Ishikawa (cell line): ENCODE measurements around the gene RBKS.

Experiments used
- CEBPB ChIP-seq: IDR thresholded peaks from 2 replicates; pipeline ENCODE4 v1.6.1; 2012
- CREB1 ChIP-seq: IDR thresholded peaks from 2 replicates; pipeline ENCODE4 v1.6.1; 2012; ENCODE audit warnings: low read depth
- EGR1 ChIP-seq: IDR thresholded peaks from 2 replicates; pipeline ENCODE4 v1.6.1; 2012
- EP300 ChIP-seq: IDR thresholded peaks from 2 replicates; pipeline ENCODE4 v1.6.1; 2012; ENCODE audit warnings: borderline replicate concordance
- FOXM1 ChIP-seq: IDR thresholded peaks from 2 replicates; pipeline ENCODE4 v1.6.1; 2012; ENCODE audit warnings: low read depth, borderline replicate concordance
- NFIC ChIP-seq: IDR thresholded peaks from 2 replicates; pipeline ENCODE4 v1.6.1; 2012
- RAD21 ChIP-seq: IDR thresholded peaks from 2 replicates; pipeline ENCODE4 v1.6.1; 2012; ENCODE audit warnings: low read depth
- REST ChIP-seq: IDR thresholded peaks from 2 replicates; pipeline ENCODE4 v1.6.1; 2012; ENCODE audit warnings: low read depth, mild to moderate bottlenecking
- TAF1 ChIP-seq: IDR thresholded peaks from 2 replicates; pipeline ENCODE4 v1.6.1; 2012; ENCODE audit warnings: low read depth, mild to moderate bottlenecking
- TCF12 ChIP-seq: IDR thresholded peaks from 2 replicates; pipeline ENCODE4 v1.6.1; 2012; ENCODE audit warnings: low read depth
- TEAD4 ChIP-seq: IDR thresholded peaks from 2 replicates; pipeline ENCODE4 v1.6.1; 2012
- YY1 ChIP-seq: IDR thresholded peaks from 2 replicates; pipeline ENCODE4 v1.6.1; 2012; ENCODE audit warnings: low read depth
- ZBTB7A ChIP-seq: IDR thresholded peaks from 2 replicates; pipeline ENCODE4 v1.6.1; 2012; ENCODE audit warnings: low read depth
- TF ChIP-seq, protein P1 (sequence below): IDR thresholded peaks from 2 replicates; pipeline ENCODE4 v1.6.1; 2012
- TF ChIP-seq, protein P2 (sequence below): IDR thresholded peaks from 2 replicates; pipeline ENCODE4 v1.6.1; 2012

The RBKS gene

GRCh38 chr2:27830656-27831055 lies 59.5 kb downstream of the RBKS start:
- TF ChIP-seq TCF12 (no peak), FOXM1 (no peak)
- TF ChIP-seq, protein P1, sequence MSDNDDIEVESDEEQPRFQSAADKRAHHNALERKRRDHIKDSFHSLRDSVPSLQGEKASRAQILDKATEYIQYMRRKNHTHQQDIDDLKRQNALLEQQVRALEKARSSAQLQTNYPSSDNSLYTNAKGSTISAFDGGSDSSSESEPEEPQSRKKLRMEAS: no peak

DNA sequence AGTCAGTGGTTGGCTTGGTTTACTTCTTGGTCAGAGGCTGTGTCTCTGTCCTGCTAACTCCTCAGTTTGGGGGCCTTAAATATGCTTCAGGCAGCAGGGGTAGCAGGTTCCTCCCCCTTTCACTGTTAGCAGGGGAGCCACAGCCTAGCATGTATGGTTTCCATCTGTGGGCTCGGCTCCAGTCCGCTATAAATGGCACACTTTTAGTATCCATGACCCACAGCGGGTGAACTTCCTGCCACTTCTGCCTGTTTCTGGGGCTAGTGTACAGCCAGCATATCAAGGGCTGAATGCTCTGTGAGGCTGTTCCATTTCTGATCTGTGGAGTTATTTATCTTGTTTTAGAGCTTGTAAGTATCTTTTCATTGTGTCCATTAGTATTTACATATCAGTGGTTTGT lies 60.4 kb downstream of the RBKS start:
- TF ChIP-seq REST: no peak
- TF ChIP-seq, protein P1: no peak
- TF ChIP-seq CEBPB: no peak
- TF ChIP-seq RAD21: no peak
- no peak for TF ChIP-seq TEAD4
- no peak for TF ChIP-seq NFIC
- TF ChIP-seq, protein P2, sequence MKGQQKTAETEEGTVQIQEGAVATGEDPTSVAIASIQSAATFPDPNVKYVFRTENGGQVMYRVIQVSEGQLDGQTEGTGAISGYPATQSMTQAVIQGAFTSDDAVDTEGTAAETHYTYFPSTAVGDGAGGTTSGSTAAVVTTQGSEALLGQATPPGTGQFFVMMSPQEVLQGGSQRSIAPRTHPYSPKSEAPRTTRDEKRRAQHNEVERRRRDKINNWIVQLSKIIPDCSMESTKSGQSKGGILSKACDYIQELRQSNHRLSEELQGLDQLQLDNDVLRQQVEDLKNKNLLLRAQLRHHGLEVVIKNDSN: no peak
- no peak for TF ChIP-seq TAF1

DNA sequence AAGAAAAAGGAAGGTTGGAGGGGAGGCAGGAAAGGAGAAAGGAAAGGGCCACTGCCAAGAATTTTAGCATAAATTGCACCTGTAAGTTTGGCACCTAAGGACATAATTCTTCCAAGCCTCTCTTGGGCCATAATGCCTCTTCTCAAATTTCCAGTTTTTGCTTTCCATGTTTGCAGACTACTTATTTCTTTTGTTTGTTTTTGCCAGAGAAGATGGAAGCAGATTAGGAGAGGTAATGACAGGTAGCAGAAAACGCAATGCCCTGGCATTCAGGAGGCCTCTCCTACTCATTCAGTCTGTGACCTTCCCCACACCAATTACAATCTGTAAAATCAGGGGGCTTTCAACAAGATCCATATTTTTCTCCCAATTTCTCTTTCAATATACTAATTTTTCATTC lies 61.9 kb downstream of the RBKS start:
- TF ChIP-seq, protein P1: no peak
- TF ChIP-seq EP300 (no peak), TEAD4 (no peak), TAF1 (no peak), RAD21 (no peak), ZBTB7A (no peak), REST (no peak), TCF12 (no peak), FOXM1 (no peak), NFIC (no peak), CREB1 (no peak), YY1 (no peak), EGR1 (no peak), CEBPB (no peak)
- TF ChIP-seq, protein P2: no peak

- TF ChIP-seq EGR1 (no peak), YY1 (no peak), EP300 (no peak)
Observed at GRCh38 chr2:27824401-27824800, 65.8 kb downstream of the RBKS start.

DNA sequence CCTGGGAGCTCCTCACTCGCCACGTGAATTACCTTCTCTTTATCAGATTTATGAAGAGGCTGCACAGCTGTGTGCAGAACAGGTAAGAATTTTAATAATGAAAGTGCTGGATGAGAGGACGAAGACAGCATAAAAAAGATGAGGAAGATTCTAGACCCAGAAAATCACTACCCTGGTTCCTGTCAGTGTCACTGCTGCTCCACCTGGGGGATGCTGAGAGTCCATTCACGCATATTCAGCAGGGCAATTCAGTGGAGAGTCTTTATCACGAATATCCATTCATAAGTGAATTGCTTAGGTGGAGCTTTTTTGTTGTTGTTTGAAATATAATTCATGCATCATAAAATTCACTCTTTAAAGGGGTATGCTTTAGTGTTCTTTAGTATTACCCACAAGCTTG lies 66.6 kb downstream of the RBKS start:
- no peak for TF ChIP-seq FOXM1
- no peak for TF ChIP-seq TAF1
- TF ChIP-seq TCF12: no peak
- TF ChIP-seq, protein P1: no peak
- no peak for TF ChIP-seq EGR1

- TF ChIP-seq, protein P2: no peak
- TF ChIP-seq ZBTB7A (no peak), YY1 (no peak), RAD21 (no peak), REST (no peak)
Observed at GRCh38 chr2:27823135-27823534, 67.1 kb downstream of the RBKS start.
